Inflammatory macrophage (primary cell): ENCODE data around the gene COL27A1.
A peak's percentile ranks its signal among the peaks of the same experiment; 100 is the strongest.

ENCODE experiments used
- DNase-seq, 2 donors: peaks; one replicate each; pipeline ENCODE4 v3.0.0-alpha.2; 2020 to 2022

Gene COL27A1

GRCh38 chr9:114275246-114276004 is 120.1 kb downstream of the COL27A1 start:
- no peak for DNase-seq

GRCh38 chr9:114276908-114277821 is 121.8 kb downstream of the COL27A1 start:
- DNase-seq, result no peak

GRCh38 chr9:114278356-114278755 is 123.0 kb downstream of the COL27A1 start:
- no peak for DNase-seq

GRCh38 chr9:114278881-114279570 is 123.7 kb downstream of the COL27A1 start:
- DNase-seq, result no peak

- no peak for DNase-seq
These were observed 124.4 kb downstream of the COL27A1 start for GRCh38 chr9:114279693-114280092.

GRCh38 chr9:114280636-114281472 is 125.5 kb downstream of the COL27A1 start:
- DNase-seq, result no peak

GRCh38 chr9:114281473-114282103 is 126.3 kb downstream of the COL27A1 start:
- no peak for DNase-seq

GRCh38 chr9:114282104-114282485 is 126.8 kb downstream of the COL27A1 start:
- DNase-seq, result no peak

GRCh38 chr9:114282507-114282906 is 127.2 kb downstream of the COL27A1 start:
- no peak for DNase-seq

- peak; percentile 3 to 17 for DNase-seq
These were observed 127.6 kb downstream of the COL27A1 start for GRCh38 chr9:114282926-114283325.

- no peak for DNase-seq
These were observed 128.3 kb downstream of the COL27A1 start for GRCh38 chr9:114283551-114284111.

GRCh38 chr9:114284316-114285060 is 129.2 kb downstream of the COL27A1 start:
- no peak for DNase-seq

- DNase-seq, result no peak
These were observed 130.0 kb downstream of the COL27A1 start for GRCh38 chr9:114285166-114285867.

- no peak for DNase-seq
These were observed 130.9 kb downstream of the COL27A1 start for GRCh38 chr9:114286146-114286679.

GRCh38 chr9:114287001-114287762 is 131.8 kb downstream of the COL27A1 start:
- DNase-seq, result no peak

GRCh38 chr9:114287763-114288192 is 132.4 kb downstream of the COL27A1 start:
- no peak for DNase-seq

GRCh38 chr9:114288193-114289091 is 133.1 kb downstream of the COL27A1 start:
- no peak for DNase-seq

GRCh38 chr9:114289106-114289505 is 133.8 kb downstream of the COL27A1 start:
- DNase-seq, result no peak
